ENCODE measurements around the gene TMUB1. TPM values are rescaled to one million over a fixed set of nuclear protein-coding genes. Genes with fewer than 3 reads are reported as not detected.

TMUB1 gene
- total and polyA plus RNA-seq, 9 of the 15 experiments (the other 6 are each of a cell fraction or from before 2014, with no cell fraction given), result 0.14 to 241 (median 74.1) TPM

DNA sequence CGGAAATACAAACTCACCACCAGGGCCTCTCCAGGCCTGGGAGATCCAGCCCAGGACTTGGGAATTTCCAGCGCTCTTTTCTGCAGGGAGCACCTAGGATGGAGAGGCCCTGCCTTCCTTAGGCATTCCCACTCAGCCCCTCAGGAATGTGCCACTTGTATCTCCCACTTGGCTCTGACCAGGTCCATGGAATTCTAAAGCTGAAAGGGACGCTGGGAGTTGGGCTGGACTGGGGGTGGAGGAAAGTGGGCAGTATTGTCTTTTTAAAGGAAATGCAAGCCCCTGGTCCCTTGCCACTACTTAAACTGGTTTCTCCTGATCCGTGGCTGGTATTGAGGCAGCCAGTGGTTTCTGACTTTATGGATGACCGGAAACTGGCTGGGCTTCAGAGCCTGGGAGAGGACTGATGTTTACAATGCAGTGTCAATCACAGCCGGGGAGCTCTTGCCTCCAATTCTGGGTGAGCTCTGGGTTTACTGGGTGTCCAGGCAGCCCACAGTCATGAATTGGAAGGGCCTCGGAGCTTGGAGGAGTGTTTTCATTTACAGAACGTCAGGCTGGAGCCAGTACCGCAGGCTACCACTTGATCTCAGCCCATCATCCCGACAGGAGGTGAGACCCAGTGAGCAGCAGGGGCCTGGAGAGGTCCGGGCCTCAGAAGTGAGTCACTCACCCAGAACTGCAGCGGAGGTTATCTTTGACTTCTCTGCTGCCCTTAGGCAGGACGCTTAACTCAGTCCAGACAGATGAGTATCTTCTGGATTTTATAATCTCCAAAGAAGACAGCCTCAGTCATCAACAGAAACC is 30.3 kb upstream of the TMUB1 start (continued):
- TF ChIP-seq CTBP1 (IDR thresholded peaks at IDR 0.05; ENCODE audit: borderline replicate concordance) (peak; percentile 63; the same call in 1 of the 2 replicates), U2AF1 (optimal IDR thresholded peaks at IDR 0.05; ENCODE audit: low read depth, low read length) (no peak), TOE1 (IDR thresholded peaks at IDR 0.05; ENCODE audit: borderline replicate concordance) (no peak), TOE1 (CRISPR knock-in tag; IDR thresholded peaks at IDR 0.05; ENCODE audit: borderline replicate concordance, low read depth) (no peak; the same call in 1 of the 2 replicates), SETDB1 (IDR thresholded peaks at IDR 0.05; ENCODE audit: low read length) (no peak), ZNF121 (CRISPR knock-in tag; conservative IDR thresholded peaks at IDR 0.05) (no peak), EP300 (IDR thresholded peaks at IDR 0.05; ENCODE audit: low read length) (peak; percentile 38; the same call in 1 of the 2 replicates), PRPF4 (IDR thresholded peaks at IDR 0.05; ENCODE audit: insufficient read depth, low read depth, low read length, poor library complexity, severe bottlenecking) (no peak), LCOR (CRISPR knock-in tag; IDR thresholded peaks at IDR 0.05) (peak; percentile 86), MTF1 (CRISPR knock-in tag; IDR thresholded peaks at IDR 0.05; ENCODE audit: borderline replicate concordance) (no peak), RFX5 (IDR thresholded peaks at IDR 0.05; ENCODE audit: low read depth, low read length) (no peak)
- TF ChIP-seq, protein P1, sequence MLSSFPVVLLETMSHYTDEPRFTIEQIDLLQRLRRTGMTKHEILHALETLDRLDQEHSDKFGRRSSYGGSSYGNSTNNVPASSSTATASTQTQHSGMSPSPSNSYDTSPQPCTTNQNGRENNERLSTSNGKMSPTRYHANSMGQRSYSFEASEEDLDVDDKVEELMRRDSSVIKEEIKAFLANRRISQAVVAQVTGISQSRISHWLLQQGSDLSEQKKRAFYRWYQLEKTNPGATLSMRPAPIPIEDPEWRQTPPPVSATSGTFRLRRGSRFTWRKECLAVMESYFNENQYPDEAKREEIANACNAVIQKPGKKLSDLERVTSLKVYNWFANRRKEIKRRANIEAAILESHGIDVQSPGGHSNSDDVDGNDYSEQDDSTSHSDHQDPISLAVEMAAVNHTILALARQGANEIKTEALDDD (IDR thresholded peaks at IDR 0.05), result peak; percentile 94
- TF ChIP-seq, protein P2, sequence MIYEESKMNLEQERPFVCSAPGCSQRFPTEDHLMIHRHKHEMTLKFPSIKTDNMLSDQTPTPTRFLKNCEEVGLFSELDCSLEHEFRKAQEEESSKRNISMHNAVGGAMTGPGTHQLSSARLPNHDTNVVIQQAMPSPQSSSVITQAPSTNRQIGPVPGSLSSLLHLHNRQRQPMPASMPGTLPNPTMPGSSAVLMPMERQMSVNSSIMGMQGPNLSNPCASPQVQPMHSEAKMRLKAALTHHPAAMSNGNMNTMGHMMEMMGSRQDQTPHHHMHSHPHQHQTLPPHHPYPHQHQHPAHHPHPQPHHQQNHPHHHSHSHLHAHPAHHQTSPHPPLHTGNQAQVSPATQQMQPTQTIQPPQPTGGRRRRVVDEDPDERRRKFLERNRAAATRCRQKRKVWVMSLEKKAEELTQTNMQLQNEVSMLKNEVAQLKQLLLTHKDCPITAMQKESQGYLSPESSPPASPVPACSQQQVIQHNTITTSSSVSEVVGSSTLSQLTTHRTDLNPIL (CRISPR knock-in tag; IDR thresholded peaks at IDR 0.05), result no peak
- TF ChIP-seq, protein P3, sequence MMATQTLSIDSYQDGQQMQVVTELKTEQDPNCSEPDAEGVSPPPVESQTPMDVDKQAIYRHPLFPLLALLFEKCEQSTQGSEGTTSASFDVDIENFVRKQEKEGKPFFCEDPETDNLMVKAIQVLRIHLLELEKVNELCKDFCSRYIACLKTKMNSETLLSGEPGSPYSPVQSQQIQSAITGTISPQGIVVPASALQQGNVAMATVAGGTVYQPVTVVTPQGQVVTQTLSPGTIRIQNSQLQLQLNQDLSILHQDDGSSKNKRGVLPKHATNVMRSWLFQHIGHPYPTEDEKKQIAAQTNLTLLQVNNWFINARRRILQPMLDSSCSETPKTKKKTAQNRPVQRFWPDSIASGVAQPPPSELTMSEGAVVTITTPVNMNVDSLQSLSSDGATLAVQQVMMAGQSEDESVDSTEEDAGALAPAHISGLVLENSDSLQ (IDR thresholded peaks at IDR 0.05), result peak; percentile 88
- TF ChIP-seq, protein P4, sequence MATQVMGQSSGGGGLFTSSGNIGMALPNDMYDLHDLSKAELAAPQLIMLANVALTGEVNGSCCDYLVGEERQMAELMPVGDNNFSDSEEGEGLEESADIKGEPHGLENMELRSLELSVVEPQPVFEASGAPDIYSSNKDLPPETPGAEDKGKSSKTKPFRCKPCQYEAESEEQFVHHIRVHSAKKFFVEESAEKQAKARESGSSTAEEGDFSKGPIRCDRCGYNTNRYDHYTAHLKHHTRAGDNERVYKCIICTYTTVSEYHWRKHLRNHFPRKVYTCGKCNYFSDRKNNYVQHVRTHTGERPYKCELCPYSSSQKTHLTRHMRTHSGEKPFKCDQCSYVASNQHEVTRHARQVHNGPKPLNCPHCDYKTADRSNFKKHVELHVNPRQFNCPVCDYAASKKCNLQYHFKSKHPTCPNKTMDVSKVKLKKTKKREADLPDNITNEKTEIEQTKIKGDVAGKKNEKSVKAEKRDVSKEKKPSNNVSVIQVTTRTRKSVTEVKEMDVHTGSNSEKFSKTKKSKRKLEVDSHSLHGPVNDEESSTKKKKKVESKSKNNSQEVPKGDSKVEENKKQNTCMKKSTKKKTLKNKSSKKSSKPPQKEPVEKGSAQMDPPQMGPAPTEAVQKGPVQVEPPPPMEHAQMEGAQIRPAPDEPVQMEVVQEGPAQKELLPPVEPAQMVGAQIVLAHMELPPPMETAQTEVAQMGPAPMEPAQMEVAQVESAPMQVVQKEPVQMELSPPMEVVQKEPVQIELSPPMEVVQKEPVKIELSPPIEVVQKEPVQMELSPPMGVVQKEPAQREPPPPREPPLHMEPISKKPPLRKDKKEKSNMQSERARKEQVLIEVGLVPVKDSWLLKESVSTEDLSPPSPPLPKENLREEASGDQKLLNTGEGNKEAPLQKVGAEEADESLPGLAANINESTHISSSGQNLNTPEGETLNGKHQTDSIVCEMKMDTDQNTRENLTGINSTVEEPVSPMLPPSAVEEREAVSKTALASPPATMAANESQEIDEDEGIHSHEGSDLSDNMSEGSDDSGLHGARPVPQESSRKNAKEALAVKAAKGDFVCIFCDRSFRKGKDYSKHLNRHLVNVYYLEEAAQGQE (IDR thresholded peaks at IDR 0.05; ENCODE audit: borderline replicate concordance), result no peak
- TF ChIP-seq, protein P4 (CRISPR knock-in tag; IDR thresholded peaks at IDR 0.05; ENCODE audit: low read depth), result 0 out of 2 replicates have a peak, but pooled peaks have one; percentile 15

Measured in K562 (cell line).